Fibroblast of skin of back (primary cell): ENCODE measurements around the gene ZC3H7A.

Source experiments
- DNase-seq: peaks from one replicate; pipeline ENCODE4 v3.0.0-alpha.2; 2013

Gene ZC3H7A

DNA sequence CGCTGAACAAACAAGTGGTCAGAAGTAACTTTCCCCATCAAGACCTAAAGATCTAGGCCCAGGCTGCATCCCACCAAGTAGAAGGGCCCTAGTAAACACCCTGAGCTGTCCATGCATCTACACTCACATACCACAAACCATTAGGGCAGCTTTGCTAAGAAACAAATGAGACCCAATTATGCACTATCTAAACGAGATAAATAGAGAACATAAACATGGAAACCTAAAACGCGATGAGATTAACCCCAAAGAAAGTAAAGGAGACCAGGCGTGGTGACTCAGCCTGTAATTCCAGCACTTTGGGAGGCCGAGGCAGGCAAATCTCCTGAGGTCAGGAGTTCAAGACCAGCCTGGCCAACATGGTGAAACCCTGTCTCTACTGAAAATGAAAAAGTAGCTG is 60.2 kb downstream of the ZC3H7A start:
- no peak for DNase-seq

DNA sequence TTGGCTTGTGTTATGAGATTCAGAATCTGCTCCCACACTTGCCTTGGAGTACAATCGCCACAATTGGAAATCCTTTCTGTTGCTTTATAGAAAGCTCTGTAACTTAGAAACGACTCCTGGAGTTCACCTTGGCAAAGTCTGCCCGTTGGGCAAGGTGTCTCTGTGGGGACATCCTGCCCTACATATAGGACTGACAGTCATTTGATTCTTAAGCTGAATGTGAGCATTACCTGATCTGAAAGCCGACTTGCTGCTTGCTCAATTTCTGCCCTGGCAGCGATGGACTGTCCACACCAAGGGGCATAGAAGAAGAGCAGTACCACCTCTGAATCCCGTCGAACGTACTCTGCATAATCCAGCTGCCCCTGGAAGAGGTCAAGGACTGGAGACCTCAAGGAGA is 61.3 kb downstream of the ZC3H7A start:
- no peak for DNase-seq

DNA sequence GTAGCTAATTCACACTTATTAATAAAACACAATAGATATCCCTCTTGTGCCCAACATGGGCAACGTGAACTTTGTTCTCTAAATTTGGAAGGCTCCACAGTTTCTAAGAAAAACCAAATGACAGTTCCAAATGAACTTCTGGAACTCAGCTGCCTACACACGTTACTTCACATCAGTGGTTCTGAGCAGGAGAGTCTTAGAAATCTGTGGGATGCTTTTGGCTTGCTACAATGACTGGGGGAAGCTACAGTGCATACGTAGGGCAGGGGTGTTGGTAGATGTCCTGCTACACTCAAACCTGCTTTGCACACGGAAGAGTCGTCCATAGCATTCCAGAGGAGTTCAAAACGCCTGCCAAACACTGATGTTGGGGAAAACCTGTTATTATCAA is 62.4 kb downstream of the ZC3H7A start:
- DNase-seq, result no peak

DNA sequence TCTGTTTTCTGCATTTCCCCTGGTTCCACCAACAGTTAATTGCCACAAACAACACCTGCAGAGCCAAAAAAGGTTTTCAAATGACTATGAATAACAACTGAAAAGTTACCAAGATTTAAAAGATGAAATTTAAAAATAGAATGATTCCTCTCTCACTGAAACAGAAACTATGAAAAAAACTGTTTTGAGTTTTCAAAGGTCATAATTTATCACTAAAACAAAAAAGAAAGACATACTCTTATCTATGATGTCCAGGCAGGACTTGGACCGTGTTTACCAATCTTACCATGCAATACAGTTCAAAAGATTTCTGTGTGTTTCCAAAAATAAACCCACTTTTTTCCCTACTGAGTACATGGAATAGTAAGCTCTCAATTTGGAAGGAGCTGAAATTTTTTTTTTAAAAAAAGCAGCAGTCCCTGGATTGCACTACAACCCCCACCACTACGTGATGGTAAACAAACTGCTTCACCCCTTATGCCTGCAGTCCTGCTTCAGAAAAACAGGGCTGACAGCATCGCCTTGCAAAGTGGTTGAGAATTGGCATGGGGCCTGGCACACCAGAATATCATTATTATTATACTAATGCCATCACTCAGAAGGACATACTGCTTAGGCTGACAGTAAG is 62.9 kb downstream of the ZC3H7A start:
- no peak for DNase-seq

DNA sequence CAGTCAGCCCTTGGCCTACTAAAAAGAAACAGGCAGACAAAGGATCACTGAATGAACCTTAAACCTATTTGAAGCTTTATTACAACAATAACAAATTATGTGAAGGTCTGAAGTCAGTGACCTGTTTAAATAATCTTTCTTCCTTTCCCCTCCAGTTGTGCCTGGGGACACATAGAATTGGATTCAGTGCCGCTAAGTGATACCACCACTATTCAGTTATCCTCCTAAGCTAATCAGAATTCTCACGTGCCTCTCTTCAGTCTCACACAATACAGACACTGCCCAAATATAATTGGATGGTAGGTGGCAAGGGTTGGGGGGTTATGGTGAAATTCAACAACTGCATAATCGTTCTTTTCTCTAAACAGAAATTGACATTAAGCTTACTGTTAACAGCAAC is 65.8 kb downstream of the ZC3H7A start:
- no peak for DNase-seq

DNA sequence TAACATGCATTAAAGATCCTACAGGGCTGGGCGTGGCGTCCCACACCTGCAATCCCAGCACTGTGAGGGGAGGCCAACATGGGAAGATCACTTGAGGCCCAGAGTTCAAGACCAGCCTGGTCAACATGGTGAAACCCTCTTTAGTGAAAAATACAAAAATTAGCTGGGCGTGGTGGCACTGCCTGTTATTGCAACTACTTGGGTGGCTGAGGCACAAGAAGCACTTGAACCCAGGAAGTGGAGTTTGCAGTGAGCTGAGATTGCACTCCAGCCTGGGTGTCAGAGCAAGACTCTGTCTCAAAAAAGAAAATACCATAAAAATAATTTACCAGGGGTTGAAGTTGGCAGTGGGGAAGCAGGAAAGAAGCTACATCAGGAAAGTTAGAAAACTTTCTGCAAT is 67.3 kb downstream of the ZC3H7A start:
- no peak for DNase-seq

DNA sequence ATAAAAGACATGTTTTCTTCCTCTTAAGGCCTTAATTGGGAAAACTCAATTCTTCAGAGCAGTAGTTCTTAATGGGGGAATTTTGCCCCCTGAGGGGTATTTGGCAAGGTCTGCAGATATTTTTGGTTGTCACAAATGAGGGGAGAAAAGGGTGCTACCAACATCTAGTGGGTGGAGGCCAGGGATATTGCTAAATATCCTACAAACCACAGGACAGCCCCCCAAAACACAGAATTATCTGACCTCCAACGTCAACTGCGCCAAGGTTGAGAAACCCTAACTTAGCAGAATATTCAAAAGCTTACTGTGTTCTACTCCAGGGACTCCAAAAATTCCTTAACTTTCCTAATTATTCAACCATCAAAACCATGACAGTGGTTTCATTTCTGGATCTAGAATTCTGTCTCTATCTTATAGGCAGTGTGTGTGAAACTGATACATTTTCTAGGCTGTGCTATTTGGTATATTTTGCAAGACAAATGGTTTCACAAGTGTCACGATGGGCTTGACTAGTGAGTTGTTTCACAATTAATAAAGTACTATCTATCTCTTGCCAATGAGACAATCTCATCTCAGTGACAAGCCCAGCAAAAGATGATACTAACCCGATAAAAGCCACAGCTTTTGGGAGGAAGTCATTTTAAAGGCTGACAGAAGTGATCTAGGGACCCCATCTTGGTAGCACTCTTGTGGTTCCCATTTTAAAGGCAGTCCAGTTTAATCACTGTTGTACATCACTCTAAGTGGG is 69.1 kb downstream of the ZC3H7A start:
- no peak for DNase-seq

DNA sequence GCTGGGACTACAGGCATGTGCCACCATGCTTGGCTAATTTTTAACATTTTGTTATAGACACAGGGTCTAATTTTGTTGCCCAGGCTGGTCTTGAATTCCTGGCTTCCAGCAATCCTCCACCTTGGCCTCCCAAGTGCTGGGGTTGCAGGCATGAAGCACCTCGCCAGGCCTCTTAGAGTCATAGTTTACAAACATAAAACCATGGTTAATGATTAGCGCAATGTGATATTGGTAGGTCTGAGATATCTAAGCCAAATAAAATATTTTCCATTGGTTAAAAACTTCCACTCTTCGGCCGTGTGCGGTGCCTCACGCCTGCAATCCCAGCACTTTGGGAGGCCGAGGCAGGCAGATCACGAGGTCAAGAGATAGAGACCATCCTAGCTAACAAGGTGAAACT is 71.0 kb downstream of the ZC3H7A start:
- no peak for DNase-seq

DNA sequence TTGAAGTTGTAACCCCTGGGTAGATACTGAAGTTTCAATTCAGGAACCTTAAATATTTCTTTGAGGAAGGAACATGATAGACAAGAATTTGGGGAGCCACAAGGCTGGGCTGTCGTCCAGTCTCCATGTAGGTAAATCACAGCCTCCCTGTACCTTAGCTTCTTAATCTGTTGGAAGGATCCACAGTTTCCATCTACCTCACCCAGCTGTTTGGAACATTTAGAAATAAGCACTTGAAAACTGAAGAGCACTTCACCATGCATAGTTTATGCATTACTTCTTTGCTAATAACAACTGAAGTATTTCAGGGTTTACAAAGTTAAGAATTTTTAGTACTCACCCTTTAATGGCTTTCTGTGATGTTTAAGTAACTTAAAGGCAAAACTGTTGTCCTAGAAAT is 71.6 kb downstream of the ZC3H7A start:
- no peak for DNase-seq

DNA sequence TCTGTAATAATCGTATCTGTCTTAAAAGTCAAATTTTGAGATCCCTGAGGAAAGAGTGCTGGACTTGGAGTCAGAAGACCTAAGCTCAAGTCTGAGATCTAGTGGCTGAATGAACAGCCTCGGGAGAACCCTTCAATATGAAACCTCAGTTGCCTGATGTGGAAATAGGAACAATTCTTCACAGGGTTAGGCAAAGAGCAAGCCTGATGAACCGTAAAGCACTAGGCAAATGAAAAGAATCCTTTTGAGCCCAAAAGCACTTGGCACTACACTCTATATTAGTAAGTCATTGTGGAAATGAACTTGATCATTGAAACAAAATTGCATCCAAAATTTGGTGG is 74.6 kb downstream of the ZC3H7A start:
- DNase-seq, result no peak

DNA sequence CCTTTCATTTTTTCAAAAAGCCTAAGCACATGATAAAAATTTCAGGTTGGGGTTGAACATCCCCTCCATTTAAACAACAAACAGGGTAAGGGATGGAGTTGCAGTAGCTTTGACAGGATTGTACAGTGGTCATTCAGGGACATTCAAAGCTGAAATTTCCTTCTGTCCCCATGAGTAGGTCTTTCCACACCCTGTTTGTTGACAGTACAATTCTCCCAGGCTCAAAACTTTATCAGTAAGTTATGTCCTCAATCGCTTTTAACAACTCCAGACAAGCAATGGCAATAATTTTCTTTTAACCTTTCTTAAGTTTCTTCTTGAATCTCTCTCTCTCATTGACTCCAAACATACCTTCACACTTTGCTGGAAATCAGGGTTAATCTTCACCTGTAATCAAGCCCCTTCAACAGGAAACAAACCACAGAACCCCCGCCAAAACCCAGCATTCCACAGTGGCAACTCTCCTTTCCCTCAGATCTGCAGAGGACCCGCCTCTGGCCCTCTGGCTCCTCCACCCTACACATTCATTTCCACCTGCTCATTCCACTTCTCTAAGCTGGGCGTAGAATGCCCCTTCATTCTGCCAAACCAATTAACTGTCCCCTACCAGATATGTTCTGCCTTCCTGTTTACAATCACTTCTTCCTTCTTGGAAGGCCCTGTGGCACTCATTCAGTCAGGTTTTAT is 75.1 kb downstream of the ZC3H7A start:
- DNase-seq, result no peak

DNA sequence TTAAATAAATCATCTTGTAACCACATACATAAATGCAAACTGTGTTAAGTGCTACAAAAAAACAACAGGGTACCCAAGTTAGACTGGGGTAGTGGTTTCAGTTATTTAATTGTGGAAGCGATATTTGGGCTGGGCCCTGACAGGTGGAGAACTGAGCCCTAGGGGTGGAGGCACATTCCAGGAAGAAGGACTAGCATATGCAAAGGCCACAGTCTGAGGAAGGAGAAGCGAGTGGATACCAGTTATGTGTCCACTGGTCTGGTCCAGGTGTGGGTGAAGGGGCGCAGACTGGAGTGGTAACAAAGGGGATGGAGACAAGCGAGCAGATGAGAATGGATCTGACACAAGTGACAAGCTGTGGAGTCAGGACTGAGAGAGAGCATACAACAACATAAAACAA is 77.3 kb downstream of the ZC3H7A start:
- DNase-seq, result no peak

DNA sequence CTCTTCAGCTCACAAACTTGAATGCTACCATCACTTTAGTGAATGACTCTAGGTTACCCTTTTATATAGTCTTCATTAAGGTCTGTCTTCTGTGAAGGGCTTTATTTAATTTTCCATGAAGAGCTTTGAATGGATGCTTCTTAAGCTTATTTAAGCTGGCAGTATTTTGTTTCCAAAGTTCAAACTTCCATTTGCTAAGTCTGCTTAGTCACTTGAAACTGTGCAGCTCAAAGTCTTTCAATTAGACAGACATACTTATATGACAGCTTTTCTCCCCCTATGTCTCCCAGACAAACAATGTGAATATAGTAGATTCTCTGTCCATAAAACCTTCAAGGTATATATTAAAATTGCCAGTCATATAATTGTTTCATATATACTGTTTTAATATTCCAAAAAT is 77.9 kb downstream of the ZC3H7A start:
- DNase-seq, result no peak

DNA sequence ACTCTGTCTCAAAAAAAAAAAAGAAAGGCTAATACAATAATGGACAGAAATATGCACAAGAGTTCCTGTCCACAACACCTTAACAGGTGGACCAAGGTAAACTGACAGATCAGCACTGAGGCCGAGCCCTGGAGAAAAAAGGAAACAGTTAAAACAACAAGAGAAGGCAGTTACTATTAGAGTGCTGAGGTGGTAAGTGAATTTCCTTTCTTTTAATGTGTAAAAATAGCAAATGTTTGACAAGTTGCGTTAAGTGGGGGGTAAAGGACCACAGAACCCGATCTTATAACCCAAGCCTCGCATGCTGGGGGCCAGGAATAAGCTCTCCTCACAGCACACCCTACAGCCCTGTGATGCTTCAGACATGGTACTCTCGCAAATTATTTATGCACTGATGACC is 79.2 kb downstream of the ZC3H7A start:
- no peak for DNase-seq

DNA sequence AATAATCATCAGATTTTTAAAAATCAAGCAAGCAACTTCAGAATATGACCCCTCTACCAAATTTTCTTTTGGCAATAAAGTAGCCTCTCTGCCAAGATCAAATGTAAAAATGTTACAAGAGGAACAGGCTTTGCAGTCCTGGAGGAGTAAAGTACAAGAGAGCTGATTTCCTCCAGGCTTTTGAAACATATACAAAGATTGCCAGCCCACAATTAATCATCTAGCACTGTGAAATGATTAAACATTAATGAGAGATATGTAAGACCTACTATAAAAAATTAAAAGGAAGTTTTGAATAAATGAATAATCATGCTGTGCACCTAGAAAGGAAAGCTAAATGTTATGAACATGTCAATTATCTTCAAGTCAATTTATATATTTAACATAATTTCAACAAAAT is 80.7 kb downstream of the ZC3H7A start:
- no peak for DNase-seq

DNA sequence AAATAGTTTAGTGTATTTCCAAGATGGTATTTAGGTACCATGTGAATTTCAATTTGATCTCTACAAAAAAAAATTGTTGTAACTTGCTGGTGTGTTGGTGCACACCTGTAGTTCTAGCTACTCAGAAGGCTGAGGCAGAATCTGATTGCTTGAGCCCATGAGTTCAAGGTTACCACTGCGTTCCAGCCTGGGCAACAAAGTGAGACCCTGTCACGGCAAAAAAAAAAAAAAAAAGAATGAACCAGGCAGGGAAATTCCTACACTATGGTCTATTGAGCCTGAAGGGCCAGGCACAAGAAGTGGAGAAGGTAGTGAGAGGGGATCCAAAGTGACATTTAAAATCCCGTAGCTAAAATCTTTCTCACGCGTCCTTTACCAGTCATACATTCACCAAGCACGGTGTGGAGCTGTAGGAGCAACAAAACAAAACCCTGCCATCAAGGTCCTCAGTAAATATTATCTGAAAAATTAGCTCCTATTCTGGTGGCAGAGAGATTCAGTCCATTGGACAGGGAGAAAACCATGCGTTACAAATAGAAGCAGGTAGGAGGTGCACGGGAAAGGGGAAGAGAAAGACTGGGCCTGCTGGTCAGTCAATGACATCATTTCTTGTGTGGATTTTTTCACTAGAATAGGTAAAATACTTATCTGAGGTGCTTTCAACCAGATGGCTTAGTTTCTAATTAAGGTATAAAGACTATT is 81.7 kb downstream of the ZC3H7A start:
- DNase-seq, result no peak

DNA sequence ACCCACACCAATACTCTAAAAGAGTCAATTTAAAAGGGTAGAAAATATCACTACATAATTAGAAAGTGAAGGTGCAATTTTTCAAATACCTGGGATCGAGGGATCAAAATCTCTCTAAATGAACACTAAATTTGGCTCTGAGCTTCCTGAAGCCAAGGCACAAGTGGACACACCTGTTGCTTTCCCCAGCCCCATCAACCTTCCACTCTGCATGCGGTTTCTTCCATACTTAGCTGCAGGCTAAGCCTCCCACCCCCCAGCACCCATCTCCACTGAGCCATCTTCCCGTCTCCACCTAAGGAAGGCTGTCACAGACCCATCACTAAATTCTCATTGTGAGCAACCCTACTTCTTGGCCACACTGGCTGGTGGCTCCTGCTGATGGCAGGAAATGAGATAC is 84.9 kb downstream of the ZC3H7A start:
- DNase-seq, result no peak

DNA sequence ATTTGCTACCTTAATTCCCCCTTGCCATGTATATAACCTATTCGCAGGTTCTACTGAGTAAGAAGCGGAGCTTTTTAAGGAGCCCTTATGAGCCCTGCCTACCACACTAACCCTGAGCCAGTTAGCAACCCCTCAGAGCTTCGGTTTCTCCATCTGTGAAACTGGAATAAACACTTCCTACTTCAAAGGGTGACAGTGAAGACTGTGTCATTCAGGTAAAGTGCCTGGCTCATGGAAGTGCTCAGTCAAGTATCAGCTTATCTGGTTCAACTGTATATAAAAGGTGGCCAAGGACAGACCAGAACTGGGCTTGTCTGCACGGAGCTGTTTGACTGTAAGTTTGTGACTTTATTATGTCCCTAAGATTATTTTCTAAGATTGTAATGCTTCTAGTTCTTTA is 85.4 kb downstream of the ZC3H7A start:
- no peak for DNase-seq

DNA sequence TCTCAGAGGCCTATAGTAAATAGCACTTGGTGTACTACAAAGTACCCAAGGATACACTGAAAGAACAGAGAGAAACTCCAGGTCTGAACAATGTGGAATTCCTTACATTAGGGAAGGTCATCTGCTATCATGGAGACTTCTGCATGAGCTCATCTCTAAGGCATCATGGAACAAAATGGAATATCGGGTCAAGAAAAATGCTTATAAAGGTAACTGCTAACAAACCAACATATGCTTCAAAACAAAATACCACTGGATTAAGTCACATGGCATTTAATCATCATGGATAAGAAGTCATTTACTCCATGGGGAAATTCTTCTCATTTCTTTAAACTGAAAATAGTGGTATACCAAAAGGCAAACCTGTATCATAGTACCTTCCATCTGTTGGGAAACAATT is 88.6 kb downstream of the ZC3H7A start:
- DNase-seq, result peak; percentile 50

DNA sequence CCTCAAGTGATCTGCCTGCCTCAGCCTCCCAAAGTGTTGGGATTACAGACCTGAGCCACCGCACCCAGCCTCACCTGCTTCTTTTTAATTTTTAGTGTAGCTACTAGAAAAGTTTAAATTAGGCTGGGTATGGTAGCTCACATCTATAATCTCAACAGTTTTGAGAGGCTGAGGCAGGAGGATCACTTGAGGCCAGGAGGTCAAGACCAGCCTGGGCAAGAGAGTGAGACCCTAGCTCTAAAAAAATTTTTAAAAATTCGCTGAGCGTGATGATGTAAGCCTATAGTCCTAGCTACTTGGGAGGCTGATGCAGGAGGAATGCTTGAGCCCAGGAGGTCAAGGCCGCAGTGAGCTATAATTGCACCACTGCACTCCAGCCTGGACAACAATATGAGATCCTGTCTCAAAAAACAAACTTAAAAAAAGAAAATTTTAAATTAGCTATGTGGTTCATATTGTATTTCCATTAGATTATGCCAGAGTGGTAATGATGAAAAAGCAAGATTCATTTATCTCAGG is 89.3 kb downstream of the ZC3H7A start:
- no peak for DNase-seq

DNA sequence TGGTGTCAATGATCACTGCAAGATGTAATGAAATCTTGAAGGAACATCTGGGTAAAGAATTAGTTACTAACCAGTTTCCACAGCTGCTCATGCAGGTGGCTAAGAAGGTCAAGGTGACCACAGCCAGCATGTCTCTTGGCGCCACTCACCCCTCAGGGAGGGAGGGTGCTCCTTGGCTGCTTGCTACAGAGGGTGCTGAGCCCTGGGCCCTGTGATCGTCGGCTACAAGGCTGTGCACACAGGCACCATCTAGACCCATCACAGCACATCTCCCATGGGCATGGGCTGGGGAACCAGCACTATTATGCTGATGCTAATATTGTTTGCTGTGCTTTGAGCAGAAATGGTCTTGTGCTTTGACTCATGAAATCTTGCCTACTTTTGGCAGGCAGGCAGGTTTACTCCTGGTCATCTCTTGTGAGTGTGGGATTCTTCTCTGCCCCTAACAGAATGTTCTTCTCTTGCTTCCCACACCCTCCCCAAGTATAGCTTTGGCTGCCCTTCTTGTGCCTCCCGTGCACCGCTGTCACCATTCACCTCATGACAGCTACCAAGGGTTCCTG is 90.8 kb downstream of the ZC3H7A start:
- DNase-seq, result no peak

DNA sequence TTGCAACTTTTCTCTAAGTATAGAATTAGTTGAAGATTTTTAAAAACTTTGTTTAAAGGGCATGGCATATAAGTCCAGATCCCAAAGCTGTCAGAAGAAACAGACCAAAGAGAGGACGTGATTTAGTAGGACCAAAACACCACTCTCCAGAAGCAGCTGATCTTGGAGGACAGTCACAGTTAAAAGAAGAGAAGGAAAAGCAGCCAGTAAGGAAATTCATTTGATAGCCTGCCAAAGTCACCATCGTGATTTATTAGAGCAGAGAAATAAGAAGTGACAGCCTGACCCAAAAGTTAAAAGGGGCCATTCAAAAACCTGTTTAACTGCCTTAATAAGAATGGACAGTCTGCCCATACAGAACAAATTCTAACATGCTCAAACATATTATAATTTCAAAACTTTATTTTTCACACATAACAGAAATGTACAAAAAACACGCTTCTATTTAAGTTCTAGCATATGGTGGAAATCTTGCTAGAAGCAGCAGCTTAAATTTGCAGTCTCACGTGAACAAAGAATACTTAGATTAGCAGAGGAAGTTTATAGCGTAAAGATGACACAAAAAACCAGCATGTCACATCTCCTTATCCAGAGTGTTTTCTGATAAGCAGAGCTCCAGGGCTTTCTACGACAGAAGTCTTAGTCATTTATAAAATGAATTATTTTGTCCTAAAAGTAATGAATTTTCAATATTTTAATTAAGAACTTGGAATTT is 91.6 kb downstream of the ZC3H7A start:
- no peak for DNase-seq
